Epidermal melanocyte (primary cell): ENCODE measurements around the gene DLG1.

Experiments
- DNase-seq: peaks from one replicate; pipeline ENCODE4 v3.0.0; 2011; ENCODE audit warnings: low spot score; ENCODE audit not compliant: insufficient read length

DLG1 gene

GRCh38 chr3:197298341-197298944 lies at the start of gene DLG1:
TSS of gene DLG1 (minus strand) at chr3:197298612. CDS start at chr3:197297204, 1,408 bp downstream.
- DNase-seq = peak; percentile 93

- no peak for DNase-seq
Observed at GRCh38 chr3:197348014-197348413, 49.6 kb upstream of the DLG1 start.

- no peak for DNase-seq
Observed at GRCh38 chr3:197345390-197345789, 47.0 kb upstream of the DLG1 start.

- no peak for DNase-seq
Observed at GRCh38 chr3:197344582-197345318, 46.3 kb upstream of the DLG1 start.

GRCh38 chr3:197343656-197344408 lies 45.4 kb upstream of the DLG1 start:
- no peak for DNase-seq

GRCh38 chr3:197343111-197343510 lies 44.7 kb upstream of the DLG1 start:
- no peak for DNase-seq

- DNase-seq = no peak
Observed at GRCh38 chr3:197340521-197340871, 42.1 kb upstream of the DLG1 start.

GRCh38 chr3:197339841-197340520 lies 41.6 kb upstream of the DLG1 start:
- DNase-seq = peak; percentile 22

- no peak for DNase-seq
Observed at GRCh38 chr3:197338586-197338985, 40.2 kb upstream of the DLG1 start.

GRCh38 chr3:197337656-197338055 lies 39.2 kb upstream of the DLG1 start:
- no peak for DNase-seq

- no peak for DNase-seq
Observed at GRCh38 chr3:197337214-197337613, 38.8 kb upstream of the DLG1 start.

- DNase-seq = no peak
Observed at GRCh38 chr3:197336348-197336747, 37.9 kb upstream of the DLG1 start.

GRCh38 chr3:197335428-197336132 lies 37.2 kb upstream of the DLG1 start:
- DNase-seq = no peak

- no peak for DNase-seq
Observed at GRCh38 chr3:197333901-197334639, 35.7 kb upstream of the DLG1 start.

GRCh38 chr3:197331131-197331530 lies 32.7 kb upstream of the DLG1 start:
- no peak for DNase-seq

GRCh38 chr3:197329382-197329781 lies 31.0 kb upstream of the DLG1 start:
- peak; percentile 69 for DNase-seq

GRCh38 chr3:197328198-197328597 lies 29.8 kb upstream of the DLG1 start:
- DNase-seq = no peak

GRCh38 chr3:197327701-197328100 lies 29.3 kb upstream of the DLG1 start:
- no peak for DNase-seq

GRCh38 chr3:197325773-197326172 lies 27.4 kb upstream of the DLG1 start:
- DNase-seq = no peak

- no peak for DNase-seq
Observed at GRCh38 chr3:197322149-197322548, 23.7 kb upstream of the DLG1 start.

- DNase-seq = no peak
Observed at GRCh38 chr3:197320582-197320981, 22.2 kb upstream of the DLG1 start.
